Ovary (tissue), 9 donors: ENCODE measurements around the gene RNFT2. TPM values are rescaled to one million over a fixed set of nuclear protein-coding genes. Genes with fewer than 3 reads are reported as not detected.

Experiments used
- DNase-seq, 5 donors: peaks; one replicate each; pipeline ENCODE4 v3.0.0-alpha.2; 2019 to 2020
- H3K27ac ChIP-seq, 2 donors: fragments of 200-600 bp; one replicate each; pipeline versions ENCODE4 v1.5.1 to v1.8.0; 2019 to 2022
- H3K27me3 ChIP-seq: fragments of 200-600 bp; one replicate; pipeline ENCODE4 v1.8.0; 2022
- H3K36me3 ChIP-seq: fragments of 200-600 bp; sonication (generic); one replicate; pipeline ENCODE4 v1.5.1; 2019
- H3K4me1 ChIP-seq: one replicate; pipeline ENCODE4 v1.8.1; 2013; ENCODE audit warnings: mild to moderate bottlenecking, moderate library complexity; ENCODE audit not compliant: insufficient read depth
- H3K4me3 ChIP-seq: fragments of 200-600 bp; sonication (generic); one replicate; pipeline ENCODE4 v1.5.1; 2017
- H3K9me3 ChIP-seq, 2 donors: fragments of 200-600 bp in 1 of 2; sonication (generic) in 1 of 2; one replicate each; pipeline versions ENCODE4 v1.5.1 to v1.8.1; 2013 to 2019; ENCODE audit warnings: mild to moderate bottlenecking in 1 of 2, moderate library complexity in 1 of 2
- EP300 ChIP-seq: sonication (generic); formaldehyde crosslinking; IDR thresholded peaks from one replicate; pipeline ENCODE4 v1.6.1; 2017; ENCODE audit warnings: antibody characterized with exemption
- POLR2A ChIP-seq: fragments of 450-650 bp; IDR thresholded peaks from one replicate; pipeline ENCODE4 v1.6.1; 2017; ENCODE audit warnings: antibody characterized with exemption, mild to moderate bottlenecking, moderate library complexity
- WGBS, 3 donors: extraction: QIAGEN DNeasy Blood & Tissue Kit in 1 of 3; methylation state at CpG; one replicate each; pipeline versions ENCODE4 v1.1.5 to v1.1.7; 2013 to 2017; 5-methylcytosine and 5-hydroxymethylcytosine counted together
- intact Hi-C, 4 donors: fragments of 100-400 bp; cut with DNase I; formaldehyde crosslinking; loops; one replicate each; pipeline versions ENCODE4 v1.11.0 to v1.15.1; 2022 to 2023
- polyA plus RNA-seq, 2 donors: library from polyadenylated mRNA; stranded (reverse); fragments of 200-250 nt in 1 of 2; fragments of 350-450 nt in 1 of 2; fragmentation: Illumina TruSeq in 1 of 2; extraction: RNeasy Lipid Tissue Mini Kit (QIAGEN cat#74804) in 1 of 2; gene quantifications; one replicate each; pipeline ENCODE4 v1.2.3, GENCODE V29; 2013 to 2014
- total RNA-seq, 7 donors: library from RNA; depleted of rRNA in 2 of 7; stranded (reverse); fragments of >200 nt in 2 of 7; fragmentation: NEBNext Ultra II Directional in 3 of 7; extraction: Animal tissue kit (Norgen Biotek cat#: 25700) in 3 of 7; gene quantifications; one replicate each; pipeline versions ENCODE4 v1.1.0 to v1.2.4, GENCODE V29; 2016 to 2023
- TF ChIP-seq, protein P1 (sequence below), 3 donors: fragments of 450-650 bp in 2 of 3; fragments of 200-600 bp in 1 of 3; IDR thresholded peaks; one replicate each; pipeline versions ENCODE4 v1.5.1 to v1.8.0; 2016 to 2022; ENCODE audit warnings: antibody characterized with exemption in 3 of 3, mild to moderate bottlenecking in 1 of 3
- donor health status: DM: no; HTN: no; CAD: no; lungs with moderate emphysema.
- donor health status: DM: no; HTN: no; CAD: no.
- donor health status: Bipolar disorder and iron deficiency.
- donor health status: DM: yes; HTN: yes; CAD: no.
- donor health status: DM: no; HTN: no; CAD: no.
- donor health status: DM: yes; HTN: yes; CAD: no.

The RNFT2 gene
- total and polyA plus RNA-seq, 9 donors = 0.72 to 4.3 (median 2.4) TPM

DNA sequence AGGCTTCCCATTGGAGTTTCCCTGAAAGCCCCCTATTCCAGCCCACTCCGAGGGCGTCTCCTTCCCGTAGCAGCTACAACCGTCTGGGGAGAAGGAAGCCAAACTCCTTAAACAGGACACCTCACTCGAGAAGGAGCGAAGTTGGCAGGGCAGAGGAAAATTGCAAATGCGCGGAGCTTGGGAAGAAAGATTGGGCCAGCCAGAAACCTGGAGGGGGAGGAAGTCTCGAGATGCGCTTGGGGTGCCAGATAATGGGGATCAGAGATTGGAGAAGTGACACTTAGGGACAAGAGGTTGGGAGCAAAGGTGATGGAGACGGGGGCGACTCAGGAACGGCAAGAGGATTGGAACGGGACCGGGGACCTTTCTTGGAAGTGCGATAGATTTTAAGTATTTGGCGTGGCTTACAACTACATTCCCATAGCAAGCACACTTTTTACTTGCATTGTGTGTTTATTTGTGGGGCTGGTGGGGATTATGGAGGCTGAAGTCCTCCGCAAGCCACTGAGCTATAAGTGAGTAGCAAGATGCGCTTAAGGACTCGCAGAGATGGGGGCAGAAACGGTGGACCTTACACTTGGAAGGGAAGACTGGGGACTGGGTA, 142.2 kb downstream of the RNFT2 start:
- no peaks in the 10 kb centered on the region for H3K9me3 ChIP-seq
- intact Hi-C loops = no loop called here
- TF ChIP-seq EP300 = no peak
- no peak for TF ChIP-seq POLR2A
- TF ChIP-seq, protein P1, sequence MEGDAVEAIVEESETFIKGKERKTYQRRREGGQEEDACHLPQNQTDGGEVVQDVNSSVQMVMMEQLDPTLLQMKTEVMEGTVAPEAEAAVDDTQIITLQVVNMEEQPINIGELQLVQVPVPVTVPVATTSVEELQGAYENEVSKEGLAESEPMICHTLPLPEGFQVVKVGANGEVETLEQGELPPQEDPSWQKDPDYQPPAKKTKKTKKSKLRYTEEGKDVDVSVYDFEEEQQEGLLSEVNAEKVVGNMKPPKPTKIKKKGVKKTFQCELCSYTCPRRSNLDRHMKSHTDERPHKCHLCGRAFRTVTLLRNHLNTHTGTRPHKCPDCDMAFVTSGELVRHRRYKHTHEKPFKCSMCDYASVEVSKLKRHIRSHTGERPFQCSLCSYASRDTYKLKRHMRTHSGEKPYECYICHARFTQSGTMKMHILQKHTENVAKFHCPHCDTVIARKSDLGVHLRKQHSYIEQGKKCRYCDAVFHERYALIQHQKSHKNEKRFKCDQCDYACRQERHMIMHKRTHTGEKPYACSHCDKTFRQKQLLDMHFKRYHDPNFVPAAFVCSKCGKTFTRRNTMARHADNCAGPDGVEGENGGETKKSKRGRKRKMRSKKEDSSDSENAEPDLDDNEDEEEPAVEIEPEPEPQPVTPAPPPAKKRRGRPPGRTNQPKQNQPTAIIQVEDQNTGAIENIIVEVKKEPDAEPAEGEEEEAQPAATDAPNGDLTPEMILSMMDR (IDR thresholded peaks at IDR 0.05) = no peak
- H3K27me3 ChIP-seq = no peaks in the 10 kb centered on the region
- peaks cover 1% of the 10 kb centered on the region for H3K4me1 ChIP-seq
- no peak overlapping the region for H3K4me3 ChIP-seq
- no peak overlapping the region for H3K27ac ChIP-seq
- WGBS, 3 donors = 2 to 3% (median 2%) methylated on average over 21 of the region's 21 CpGs
- DNase-seq = no peak
- no peaks in the 10 kb centered on the region for H3K36me3 ChIP-seq

DNA sequence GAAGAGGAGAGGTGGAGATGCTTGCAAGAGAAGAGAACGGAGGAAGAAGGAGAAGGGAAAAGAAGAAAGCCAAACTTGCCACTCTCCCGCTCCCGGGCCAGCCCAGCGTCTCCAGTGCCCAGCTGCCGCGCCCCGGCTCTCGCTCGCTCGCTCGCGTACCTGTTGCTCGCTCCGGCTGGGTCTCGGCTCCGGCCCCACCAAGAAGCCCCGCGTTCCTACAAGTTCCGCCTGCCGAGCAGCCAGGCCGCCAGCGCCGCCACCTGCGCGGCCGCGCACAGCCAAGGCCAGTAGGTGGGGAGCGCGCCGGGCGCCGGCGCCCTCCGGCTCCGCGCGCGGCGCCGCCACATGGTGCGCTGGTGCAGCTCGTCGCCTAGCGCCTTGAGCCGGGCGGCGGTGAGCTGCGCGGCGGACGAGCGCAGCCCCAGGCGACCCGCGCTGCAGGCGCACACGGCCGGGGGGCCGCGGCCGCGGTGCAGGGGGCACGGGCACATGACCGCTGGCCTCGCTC, 142.8 kb downstream of the RNFT2 start:
- intact Hi-C loops = no loop called here
- no peaks in the 10 kb centered on the region for H3K36me3 ChIP-seq
- H3K4me1 ChIP-seq = peaks cover 1% of the 10 kb centered on the region
- no peaks in the 10 kb centered on the region for H3K9me3 ChIP-seq
- H3K4me3 ChIP-seq = peak overlapping the region; percentile 8
- H3K27ac ChIP-seq = no peak overlapping the region
- DNase-seq = peak in 2 of 5 donors; percentile 27 to 45
- TF ChIP-seq EP300 (no peak), POLR2A (no peak)
- TF ChIP-seq, protein P1 (IDR thresholded peaks at IDR 0.05) = no peak
- H3K27me3 ChIP-seq = no peaks in the 10 kb centered on the region
- 1% methylated on average over 30 to 65 of the region's 65 CpGs for WGBS, 3 donors

DNA sequence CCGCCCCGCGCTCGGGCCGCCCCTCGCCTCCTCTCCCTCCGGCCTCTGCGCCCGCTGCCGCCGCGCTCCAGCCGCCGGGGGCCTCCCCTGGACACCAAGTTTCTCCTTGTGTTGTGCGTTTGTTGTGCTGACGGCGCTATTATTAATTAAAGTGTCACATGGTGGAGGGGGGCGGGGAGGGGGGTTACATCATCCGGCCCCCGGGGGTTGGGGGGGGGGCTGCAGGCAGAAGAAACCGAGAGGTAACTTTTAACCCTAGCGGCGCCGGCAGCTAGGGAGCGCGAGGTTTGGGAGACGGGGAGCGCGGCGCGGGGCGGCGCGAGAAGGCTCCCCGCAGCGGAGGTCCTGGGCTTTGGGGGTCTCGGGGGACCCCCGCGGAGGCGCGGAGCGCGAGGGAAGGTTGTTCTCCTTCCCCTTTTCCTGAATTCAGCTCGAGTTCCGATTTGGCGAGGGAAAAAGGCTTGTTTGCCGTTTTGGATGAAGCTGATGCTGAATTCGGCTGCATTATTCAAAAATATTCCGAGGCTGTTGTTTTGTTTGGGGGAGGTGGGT, 143.3 kb downstream of the RNFT2 start, which contains the start of gene HRK:
Gene HRK (minus strand): TSS at position 117 of the 552 bp plus-strand sequence. CDS start 134 bp downstream, outside the sequence.
- Histone ChIP-seq H3K27me3 (no peaks in the 10 kb centered on the region), H3K4me1 (peaks cover 1% of the 10 kb centered on the region), H3K27ac (no peak within 1 kb of the TSS), H3K9me3 (no peaks in the 10 kb centered on the region), H3K4me3 (peak within 1 kb of the TSS; percentile 8), H3K36me3 (no peaks in the 10 kb centered on the region)
- 0 to 1% (median 1%) methylated on average over 34 to 49 of the region's 49 CpGs for WGBS, 3 donors
- TF ChIP-seq EP300 = no peak
- no peak for TF ChIP-seq POLR2A
- TF ChIP-seq, protein P1 (IDR thresholded peaks at IDR 0.05) = no peak
- DNase-seq = peak in 1 of 5 donors; percentile 37
- intact Hi-C loops = no loop called here

DNA sequence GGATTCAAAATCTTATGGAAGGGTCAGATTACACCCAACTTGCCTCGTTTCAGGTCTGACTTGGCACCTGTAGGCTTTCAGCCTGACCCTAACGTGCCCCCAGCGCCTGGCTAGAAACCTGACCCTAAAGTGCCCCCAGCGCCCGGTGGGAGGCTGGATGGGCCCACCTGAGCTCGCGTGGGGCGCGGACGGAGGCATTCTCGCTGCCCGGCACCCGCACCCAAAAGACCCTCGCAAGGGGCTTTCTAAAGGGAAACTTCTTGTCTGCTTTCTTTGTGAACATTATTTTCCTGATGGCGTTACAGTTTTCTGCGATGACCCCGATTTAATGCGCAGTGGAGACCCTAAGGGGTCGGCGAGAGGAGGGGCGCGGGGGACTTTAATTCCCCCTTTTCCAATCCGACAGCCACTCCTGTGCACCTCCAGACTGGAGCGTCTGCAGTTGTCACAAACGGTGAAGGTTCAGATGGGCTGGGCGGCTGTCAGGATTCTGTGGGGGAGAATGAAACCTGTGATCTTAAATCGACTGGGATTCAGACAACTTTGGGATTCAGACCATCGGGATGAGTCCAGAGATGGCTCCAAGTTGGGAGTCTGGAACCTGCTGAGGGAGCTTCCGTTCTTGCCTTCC, 143.9 kb downstream of the RNFT2 start:
- Histone ChIP-seq H3K36me3 (no peaks in the 10 kb centered on the region), H3K27ac (no peak overlapping the region), H3K27me3 (no peaks in the 10 kb centered on the region), H3K9me3 (no peaks in the 10 kb centered on the region), H3K4me1 (peaks cover 1% of the 10 kb centered on the region), H3K4me3 (no peak overlapping the region)
- TF ChIP-seq, protein P1 (IDR thresholded peaks at IDR 0.05) = no peak
- TF ChIP-seq POLR2A = no peak
- no peak for TF ChIP-seq EP300
- DNase-seq = no peak
- intact Hi-C loops = no loop called here
- 2 to 3% (median 2%) methylated on average over 29 of the region's 29 CpGs for WGBS, 3 donors
